Measurements from ENCODE around the gene PRSS36.

Gene PRSS36

DNA sequence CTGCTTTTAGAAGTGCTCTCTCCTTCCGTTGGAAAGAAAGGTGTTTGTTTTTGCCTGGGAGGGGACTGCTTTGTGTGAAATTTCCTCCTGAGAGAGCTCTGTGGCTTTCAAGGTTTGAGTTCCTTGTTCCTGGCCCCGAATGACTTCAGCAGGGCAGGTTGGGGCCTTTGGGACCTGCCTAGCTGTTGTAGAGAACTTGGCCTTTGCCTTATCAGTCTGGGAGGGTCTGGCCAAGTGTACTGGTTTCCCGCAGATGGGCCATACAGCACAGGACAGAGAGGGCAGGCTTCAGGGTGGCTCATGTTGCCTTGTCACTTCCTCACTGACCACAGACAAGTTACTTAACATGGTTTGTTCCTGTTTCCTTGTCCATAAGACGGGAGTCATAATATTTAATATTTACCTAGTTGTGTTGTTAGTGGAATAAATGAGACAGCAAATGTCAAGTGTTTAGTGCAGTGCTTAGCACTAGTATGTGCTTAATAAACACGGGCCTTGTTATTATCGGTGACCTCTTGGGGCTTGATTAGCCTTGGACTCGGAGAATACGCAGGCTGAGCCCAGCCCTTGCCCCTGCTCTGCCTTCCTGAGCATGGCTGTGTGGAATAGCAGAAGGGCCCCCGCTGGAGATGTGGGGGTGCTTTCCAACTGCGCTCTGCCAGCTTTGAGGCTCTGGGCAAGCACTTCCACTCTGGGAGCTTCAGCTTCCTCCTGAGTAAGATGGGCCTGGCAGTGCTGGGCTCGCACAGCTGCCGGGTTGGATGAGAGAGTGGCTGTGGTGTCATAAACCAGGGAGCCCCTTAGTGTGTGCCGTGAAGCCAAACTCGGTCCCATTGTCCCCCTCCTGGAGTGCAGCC is 20.9 kb downstream of the PRSS36 start:
- in situ Hi-C loops (cut with HindIII; ENCODE audit: low sequenced_read_pairs): no loop called here

DNA sequence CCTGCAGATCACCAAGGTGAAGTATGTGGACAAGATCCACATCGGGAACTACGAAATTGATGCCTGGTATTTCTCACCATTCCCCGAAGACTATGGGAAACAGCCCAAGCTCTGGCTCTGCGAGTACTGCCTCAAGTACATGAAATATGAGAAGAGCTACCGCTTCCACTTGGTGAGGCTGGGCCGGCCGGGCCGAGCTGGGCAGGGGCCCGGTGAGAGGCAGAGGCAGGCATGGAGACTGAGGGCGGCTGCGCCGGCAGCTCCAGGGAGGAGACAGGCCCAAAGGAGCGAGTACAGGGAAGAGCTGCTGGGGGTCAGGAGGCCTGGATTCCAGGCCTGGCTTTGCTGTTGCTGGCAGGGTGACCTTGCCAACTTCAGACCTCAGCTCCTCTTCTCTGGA is 22.7 kb downstream of the PRSS36 start:
- in situ Hi-C loops (cut with HindIII; ENCODE audit: low sequenced_read_pairs): no loop called here

DNA sequence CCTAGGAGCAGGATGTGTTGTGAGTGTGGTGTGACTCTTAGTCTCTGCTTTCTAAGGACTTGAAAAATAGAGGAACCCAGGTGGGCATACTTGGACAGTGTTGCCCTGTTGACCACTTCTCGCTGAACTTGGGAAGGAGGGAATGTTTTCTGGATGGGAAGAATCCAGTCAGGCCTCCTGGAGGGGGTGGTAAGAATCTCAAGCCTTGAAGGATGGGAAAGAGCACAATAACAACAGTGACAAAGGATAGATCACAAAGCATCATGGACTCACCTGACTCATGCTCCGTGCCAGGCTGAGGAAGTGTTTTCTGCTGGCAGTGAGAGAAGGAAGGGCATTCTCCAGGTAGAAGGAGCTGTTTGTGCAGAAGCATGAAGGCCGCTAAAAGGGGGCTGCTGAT is 24.0 kb downstream of the PRSS36 start:
- in situ Hi-C loops (cut with HindIII; ENCODE audit: low sequenced_read_pairs): no loop called here

DNA sequence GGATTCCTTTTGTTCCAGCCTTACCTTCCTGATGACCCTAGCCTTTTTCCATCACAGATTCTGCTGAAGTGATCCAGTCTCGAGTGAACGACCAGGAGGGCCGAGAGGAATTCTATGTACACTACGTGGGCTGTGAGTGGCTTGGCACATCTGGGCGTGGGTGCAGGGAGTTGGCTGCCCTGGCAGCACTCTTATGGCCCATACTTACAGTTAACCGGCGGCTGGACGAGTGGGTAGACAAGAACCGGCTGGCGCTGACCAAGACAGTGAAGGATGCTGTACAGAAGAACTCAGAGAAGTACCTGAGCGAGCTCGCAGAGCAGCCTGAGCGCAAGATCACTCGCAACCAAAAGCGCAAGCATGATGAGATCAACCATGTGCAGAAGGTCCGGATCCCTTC is 29.7 kb downstream of the PRSS36 start:
- in situ Hi-C loops (cut with HindIII; ENCODE audit: low sequenced_read_pairs): no loop called here

DNA sequence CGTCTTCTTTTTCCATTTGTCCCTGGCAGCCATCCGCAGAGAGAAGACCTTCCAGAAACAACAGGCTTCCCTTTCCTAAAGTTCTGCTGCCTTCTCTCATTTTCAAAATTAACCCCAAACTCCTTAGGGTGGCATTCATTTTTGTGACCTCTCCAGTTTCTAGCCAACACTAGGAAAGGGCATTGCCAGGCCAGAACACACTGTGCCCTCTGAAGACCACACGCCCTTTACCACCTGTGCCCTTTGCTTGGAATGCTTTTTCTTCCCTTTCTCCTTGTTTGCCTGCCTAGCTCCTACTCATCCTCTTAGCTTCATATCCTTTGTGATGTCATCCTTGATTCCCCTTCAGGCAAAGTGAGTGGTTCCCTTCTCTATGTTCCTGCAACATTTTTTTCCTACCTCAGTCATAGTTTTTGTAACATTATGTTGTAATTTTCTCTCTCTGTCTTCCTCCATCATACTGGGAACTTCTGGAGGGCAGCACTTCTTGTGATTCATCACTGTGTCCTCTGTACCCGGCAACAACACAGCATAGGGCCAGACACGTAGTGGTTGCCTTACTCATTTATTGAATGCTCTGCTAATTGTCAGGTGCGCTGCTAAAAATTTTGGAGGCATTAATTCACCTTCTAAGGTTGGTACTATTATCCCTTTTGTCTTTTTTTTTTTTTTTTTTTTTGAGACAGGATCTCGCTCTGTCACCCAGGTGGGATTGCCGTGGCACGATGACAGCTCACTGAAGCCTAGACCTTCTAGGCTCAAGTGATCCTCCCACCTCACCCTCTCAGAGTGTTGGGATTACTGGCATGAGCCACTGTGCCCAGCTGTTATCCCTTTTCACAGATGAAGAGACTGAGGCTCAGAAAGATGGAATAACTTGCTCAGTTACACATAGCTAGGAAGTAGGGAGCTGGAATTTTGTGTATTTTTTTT is 31.4 kb downstream of the PRSS36 start:
- in situ Hi-C loops (cut with HindIII; ENCODE audit: low sequenced_read_pairs): no loop called here

DNA sequence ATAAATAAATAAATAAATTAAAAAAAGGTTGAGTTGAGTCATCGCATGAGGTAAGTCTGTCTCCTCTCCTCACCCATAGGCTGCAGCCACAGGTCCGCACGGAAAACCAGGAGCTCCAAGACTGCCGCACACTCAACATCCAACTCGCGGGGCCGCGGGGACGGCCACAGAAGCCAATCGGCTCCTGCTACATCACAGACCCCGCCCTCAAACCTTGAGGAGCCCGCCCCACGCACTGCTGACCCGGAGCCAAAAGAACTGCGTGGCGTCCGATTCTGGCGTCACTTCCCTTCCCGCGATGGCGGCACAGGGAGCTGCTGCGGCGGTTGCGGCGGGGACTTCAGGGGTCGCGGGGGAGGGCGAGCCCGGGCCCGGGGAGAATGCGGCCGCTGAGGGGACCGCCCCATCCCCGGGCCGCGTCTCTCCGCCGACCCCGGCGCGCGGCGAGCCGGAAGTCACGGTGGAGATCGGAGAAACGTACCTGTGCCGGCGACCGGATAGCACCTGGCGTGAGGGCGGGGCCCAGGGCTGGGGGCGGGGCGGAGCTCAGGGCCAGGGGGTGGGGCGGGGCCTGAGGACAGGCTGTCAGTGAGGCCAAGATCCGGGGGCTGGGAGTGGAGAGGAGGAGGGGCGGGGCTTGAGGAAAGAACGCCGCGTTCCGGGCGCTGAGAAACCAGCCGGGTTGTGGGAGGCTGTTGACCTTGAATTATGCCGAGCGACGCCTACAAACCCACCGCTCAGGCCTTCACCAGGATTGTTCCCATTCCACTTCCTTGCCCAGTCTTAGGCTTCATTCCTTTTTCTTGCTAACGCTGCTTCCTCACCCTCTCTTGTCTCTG is 32.3 kb downstream of the PRSS36 start, which contains the start of gene KAT8:
Gene KAT8, plus strand, starts transcription at position 281 of the 839 bp plus-strand sequence. Its CDS starts 18 bp downstream, at position 299.
- in situ Hi-C loops (cut with HindIII; ENCODE audit: low sequenced_read_pairs): no loop called here

DNA sequence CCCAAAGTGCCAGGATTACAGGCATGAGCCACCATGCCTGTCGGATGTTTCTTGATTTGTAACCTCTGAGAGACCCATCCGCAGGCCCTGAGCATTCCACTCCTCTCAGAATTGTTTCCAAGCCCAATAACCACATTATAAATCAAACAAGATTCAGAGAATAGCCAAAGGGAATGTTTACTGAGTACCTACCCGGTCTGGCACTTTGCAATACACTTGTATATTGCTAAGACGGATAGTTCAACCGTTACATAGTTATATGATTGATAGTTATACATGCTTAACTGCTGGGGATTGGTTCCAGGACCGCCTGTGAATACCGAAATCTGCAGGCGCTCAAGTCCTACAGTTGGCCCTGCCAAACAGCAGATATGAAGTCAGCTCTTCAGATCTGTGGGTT is 35.4 kb downstream of the PRSS36 start:
- in situ Hi-C loops (cut with HindIII; ENCODE audit: low sequenced_read_pairs): no loop called here

DNA sequence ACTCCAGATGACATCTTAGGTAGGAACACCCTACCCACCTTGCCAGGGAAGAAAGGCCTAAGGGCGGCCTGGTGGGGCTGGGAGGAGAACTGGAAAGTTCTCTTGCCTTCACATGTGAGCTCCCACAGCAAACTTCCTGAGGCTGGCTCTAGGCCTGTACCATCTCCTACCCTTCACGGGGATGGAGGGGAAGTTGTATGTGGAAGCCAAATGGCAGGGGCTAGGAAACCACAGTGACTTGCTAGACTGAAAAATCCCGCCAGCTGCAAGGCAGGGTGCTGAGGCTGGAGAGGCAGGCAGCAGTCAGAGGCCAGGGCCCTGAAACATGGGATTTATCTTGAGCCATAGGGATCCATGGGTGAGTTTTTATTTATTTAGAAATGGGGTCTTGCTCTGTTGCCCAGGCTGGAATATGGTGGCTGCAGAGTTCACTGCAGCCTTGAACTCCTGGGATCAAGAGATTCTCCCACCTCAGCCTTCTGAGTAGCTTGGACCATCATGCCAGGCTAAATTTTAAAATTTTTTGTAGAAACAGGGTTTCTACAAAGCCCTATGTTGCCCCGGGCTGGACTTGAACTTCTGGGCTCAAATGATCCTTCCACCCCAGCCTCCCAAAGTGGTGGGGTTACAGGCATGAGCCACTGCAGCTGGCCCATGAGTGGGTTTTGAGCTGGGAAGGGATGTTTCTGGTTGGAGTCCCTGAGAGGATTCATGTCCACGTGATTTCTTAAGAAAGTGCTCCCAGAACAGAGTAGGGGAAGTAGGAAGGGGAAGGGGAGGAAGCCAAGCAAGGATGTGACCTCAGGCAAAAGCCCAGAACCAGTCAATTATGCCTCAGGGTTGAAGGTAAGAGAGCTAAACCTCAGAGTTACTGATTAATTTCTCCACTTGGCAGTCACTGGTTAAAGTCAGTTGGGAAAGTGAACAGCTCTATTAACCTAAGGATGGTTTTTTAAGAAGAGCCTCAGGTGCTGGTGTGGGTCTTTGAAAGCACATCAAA is 36.4 kb downstream of the PRSS36 start:
- in situ Hi-C loops (cut with HindIII; ENCODE audit: low sequenced_read_pairs): no loop called here

DNA sequence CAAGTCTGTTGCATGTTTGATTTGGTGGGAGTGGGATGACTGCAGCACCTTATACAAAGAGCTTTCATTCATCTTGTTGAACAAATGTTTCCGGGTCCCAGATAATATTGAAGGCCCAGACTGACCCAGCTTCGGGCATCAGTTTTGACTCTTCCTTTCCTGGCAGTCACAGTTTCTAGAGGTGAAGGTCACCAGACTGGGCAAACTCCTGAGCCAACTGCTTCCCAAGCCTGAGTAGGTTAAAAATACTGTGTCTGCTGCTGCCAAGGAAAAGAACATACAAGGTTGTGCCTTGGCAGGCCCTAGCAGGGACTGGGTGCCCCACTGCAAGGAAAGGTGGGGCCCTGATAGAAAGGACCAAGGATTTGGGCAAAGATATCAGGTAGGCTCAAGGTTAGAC is 37.2 kb downstream of the PRSS36 start:
- in situ Hi-C loops (cut with HindIII; ENCODE audit: low sequenced_read_pairs): no loop called here

DNA sequence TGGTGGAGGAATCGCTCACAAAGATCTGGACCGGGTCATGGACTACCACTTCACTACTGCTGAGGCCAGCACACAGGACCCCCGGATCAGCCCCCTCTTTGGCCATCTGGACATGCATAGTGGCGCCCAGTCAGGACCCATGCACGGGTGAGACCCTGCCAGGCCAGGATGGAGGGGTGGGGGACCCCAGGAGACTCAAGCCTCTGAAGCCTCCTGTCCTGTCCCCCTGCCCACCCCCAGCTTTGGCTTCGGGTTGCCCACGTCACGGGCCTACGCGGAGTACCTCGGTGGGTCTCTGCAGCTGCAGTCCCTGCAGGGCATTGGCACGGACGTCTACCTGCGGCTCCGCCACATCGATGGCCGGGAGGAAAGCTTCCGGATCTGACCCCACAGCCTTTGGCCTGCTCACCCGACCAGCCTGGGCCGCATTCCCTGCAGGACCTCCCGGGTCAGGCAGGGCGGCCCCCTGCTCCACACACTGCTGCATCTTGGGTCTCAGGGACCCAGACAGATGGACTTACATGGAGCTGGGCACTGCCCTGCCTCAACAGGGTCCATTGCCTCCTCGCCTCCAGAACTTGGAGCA is 37.9 kb downstream of the PRSS36 start:
- in situ Hi-C loops (cut with HindIII; ENCODE audit: low sequenced_read_pairs): no loop called here

DNA sequence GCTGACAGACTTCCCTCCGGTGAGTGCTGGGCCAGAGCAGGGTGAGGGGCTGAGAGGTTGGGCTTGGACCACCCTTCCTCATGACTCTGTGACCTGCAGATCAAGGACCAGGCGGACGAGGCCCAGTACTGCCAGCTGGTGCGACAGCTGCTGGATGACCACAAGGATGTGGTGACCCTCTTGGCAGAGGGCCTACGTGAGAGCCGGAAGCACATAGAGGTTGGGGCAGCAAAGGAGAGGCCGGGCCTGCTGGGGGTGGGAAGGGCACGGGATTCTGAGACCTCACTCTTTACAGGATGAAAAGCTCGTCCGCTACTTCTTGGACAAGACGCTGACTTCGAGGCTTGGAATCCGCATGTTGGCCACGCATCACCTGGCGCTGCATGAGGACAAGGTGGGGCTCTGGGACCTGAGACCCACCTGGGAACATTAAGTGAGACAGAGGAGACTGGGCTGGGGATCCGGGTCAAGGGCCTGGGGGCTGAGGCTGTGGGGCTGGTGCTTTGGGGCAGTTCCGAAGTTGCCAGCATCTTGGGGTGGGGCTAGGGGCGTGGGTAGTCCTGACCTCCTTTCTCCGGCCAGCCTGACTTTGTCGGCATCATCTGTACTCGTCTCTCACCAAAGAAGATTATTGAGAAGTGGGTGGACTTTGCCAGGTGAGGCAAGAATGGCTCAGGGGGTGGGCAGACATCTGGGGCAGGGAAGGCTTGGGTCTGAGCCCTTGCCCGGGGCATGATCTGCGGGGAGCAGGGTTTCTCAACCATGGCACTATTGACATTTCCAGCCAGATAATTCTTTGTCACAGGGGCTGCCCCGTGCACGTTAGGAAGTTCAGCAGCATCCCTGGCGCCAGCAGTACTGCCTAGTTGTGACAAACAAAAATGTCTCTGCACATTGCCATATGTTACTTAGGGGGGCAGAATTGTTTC is 39.5 kb downstream of the PRSS36 start:
- in situ Hi-C loops (cut with HindIII; ENCODE audit: low sequenced_read_pairs): no loop called here

DNA sequence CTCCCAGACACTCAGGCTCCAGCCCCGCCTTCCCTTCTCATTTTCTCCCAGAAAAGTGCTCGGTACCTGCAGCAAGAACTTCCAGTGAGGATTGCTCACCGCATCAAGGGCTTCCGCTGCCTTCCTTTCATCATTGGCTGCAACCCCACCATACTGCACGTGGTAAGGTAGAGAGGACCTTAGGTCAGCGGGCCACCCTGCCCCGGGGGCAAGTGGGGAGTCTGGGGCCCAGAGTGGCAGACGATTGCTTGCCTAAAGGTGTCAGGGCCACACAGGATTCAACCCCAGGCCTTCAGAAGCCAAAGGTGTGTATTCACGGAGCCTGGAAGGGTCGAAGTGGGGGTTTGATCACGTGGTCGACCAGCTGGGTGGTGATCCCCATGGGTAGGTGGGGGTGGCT is 40.2 kb downstream of the PRSS36 start:
- in situ Hi-C loops (cut with HindIII; ENCODE audit: low sequenced_read_pairs): no loop called here

DNA sequence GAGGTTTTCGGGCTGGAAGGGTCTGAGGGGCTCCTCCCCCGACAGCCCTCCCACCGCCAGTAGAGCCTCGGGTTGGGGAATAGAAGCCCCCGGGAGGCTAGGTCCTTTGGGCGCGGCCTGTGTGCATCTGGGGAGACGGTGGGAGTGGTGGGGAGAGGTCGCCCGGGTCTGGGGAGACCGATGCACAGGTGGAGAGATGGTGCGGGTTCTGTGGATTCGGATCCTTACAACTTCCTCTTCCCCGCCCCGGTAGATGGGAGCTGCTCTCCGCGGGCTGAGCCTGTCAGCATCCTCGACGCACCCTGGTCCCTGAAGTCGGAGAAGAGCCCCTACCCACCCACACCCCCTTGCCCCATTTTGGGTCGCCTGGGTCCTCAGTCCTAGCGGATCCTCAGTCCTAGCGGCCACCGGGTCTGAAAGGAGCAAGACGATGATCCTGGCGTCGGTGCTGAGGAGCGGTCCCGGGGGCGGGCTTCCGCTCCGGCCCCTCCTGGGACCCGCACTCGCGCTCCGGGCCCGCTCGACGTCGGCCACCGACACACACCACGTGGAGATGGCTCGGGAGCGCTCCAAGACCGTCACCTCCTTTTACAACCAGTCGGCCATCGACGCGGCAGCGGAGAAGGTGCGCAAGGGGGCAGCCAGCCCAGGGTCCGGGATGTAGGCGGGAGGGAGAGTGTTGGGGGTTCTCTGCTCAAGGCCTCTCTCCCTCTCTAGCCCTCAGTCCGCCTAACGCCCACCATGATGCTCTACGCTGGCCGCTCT is 40.9 kb downstream of the PRSS36 start:
- in situ Hi-C loops (cut with HindIII; ENCODE audit: low sequenced_read_pairs): no loop called here

DNA sequence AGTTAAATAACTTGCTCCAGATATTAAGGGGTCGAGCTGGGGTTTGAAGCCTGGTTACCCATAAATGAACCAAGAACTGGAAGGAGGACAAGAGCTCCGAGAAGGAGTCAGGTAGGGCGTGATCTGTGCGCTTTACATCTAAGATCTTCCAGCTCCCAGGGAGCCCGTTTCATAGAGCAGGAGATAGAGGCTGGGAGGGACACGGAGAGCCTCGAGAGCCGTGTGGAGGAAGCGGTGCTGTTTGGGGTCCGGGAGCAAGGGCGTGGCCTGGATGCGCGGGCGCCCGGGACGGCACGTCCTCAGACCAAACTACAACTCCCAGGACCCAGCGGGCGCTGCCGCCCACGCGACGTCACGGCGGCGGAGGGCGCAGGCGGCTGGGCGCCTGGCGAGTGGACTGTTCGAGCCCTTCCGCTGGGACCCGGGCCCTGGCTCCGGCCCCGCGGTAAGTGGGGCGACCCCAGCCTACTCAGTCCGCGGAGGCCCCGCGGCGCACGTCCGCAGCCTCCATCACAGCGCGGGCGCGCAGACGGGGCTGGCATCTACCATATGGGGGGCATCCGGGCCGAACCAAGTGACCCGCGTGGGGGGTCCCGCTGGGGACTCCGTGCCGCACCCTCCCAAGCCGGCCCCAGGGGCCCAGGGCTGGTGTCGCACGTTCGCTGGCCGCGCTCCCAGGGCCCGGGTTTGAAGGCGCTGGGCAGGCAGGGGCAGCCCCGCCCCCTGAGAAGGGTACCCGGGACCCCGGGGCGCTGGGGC is 41.7 kb downstream of the PRSS36 start, which contains the start of gene BCKDK:
Gene BCKDK, plus strand, starts transcription at position 352 of the 759 bp plus-strand sequence. CDS start 838 bp downstream, outside the sequence.
- in situ Hi-C loops (cut with HindIII; ENCODE audit: low sequenced_read_pairs): no loop called here

DNA sequence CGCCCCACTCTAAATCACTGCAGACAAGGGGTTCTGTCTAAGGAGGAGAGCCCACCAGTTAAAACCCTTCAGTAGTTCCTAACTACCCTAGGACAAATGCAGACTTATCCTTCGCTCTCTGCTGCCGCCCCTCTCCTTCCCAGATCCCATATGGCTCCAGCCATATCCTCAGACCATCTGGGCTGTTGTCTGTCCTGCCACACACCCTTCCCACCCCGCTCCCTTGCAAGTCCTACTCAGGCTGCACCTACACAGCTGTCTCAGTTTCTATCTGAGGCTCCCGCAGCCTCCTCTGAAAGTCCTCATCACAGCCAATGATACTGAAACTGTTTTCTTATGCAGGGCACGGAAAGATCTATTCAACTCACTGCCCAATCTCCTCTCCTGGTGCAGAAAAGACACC is 42.4 kb downstream of the PRSS36 start:
- in situ Hi-C loops (cut with HindIII; ENCODE audit: low sequenced_read_pairs): no loop called here

Data from DLD1 (cell line).